ENCODE data around the gene ADAM15.

The ADAM15 gene

GRCh38 chr1:155108296-155108695 lies 57.2 kb downstream of the ADAM15 start:
- H3K4me3 ChIP-seq (ENCODE audit: low read depth, low read length): no peak overlapping the region
- H2AFZ ChIP-seq (ENCODE audit: low read length, unreplicated experiment): no peak overlapping the region
- peaks cover 6% of the 10 kb centered on the region; the same call in 1 of the 2 replicates for H3K27me3 ChIP-seq (ENCODE audit: insufficient read depth, low read length)
- H3K36me3 ChIP-seq (ENCODE audit: insufficient read depth, low read length): no peaks in the 10 kb centered on the region
- no peaks in the 10 kb centered on the region for H3K79me2 ChIP-seq (ENCODE audit: control insufficient read depth, insufficient read depth, low read length, unreplicated experiment)
- H3K4me1 ChIP-seq (ENCODE audit: control insufficient read depth, insufficient read depth, low read length, unreplicated experiment): no peaks in the 10 kb centered on the region
- H3K27ac ChIP-seq (ENCODE audit: low read depth, low read length): no peak overlapping the region

DNA sequence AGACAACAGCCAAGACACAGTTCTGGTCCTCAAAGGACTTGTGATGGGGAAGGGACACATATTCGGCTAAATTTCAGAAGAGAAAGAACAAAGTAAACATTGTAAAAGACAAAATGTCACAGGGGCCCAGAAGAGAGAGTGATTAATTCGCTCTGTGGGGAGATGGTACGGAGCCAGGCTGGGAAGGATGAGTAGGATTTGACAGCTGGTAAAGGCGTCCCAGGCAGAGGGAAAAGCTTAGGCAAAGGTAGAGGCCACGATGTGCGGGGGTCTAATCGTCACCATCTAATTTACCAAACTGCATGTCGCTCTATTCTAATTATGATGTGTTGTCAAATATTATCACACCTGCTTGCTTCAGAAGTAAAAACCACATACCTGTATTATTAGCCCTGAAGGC lies 59.3 kb downstream of the ADAM15 start:
- Histone ChIP-seq H3K4me1 (ENCODE audit: control insufficient read depth, insufficient read depth, low read length, unreplicated experiment) (no peaks in the 10 kb centered on the region), H3K27me3 (ENCODE audit: insufficient read depth, low read length) (peaks cover 6% of the 10 kb centered on the region; the same call in 1 of the 2 replicates), H2AFZ (ENCODE audit: low read length, unreplicated experiment) (no peak overlapping the region), H3K4me3 (ENCODE audit: low read depth, low read length) (no peak overlapping the region), H3K27ac (ENCODE audit: low read depth, low read length) (no peak overlapping the region), H3K36me3 (ENCODE audit: insufficient read depth, low read length) (no peaks in the 10 kb centered on the region), H3K79me2 (ENCODE audit: control insufficient read depth, insufficient read depth, low read length, unreplicated experiment) (no peaks in the 10 kb centered on the region)

DNA sequence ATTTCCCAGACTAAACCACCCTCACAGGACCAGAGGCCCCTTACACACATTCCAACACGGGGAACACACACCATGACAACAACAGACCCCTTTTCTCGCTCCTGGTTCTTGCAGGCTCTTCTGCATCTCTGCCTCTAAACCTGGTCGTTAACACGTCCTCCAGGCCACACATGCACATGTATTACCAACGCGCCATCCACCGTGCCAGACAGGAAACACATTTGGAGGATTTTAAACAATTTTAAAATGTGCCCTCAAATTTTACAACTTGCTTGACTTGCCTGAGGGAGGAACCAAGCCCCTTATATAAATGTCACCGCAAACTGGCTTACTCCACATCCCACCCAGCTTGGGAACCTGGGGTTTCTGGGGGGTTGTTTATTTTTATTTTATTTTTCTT lies 59.7 kb downstream of the ADAM15 start:
- no peak overlapping the region for H2AFZ ChIP-seq (ENCODE audit: low read length, unreplicated experiment)
- H3K36me3 ChIP-seq (ENCODE audit: insufficient read depth, low read length): no peaks in the 10 kb centered on the region
- no peak overlapping the region for H3K27ac ChIP-seq (ENCODE audit: low read depth, low read length)
- H3K4me3 ChIP-seq (ENCODE audit: low read depth, low read length): no peak overlapping the region
- H3K4me1 ChIP-seq (ENCODE audit: control insufficient read depth, insufficient read depth, low read length, unreplicated experiment): no peaks in the 10 kb centered on the region
- H3K27me3 ChIP-seq (ENCODE audit: insufficient read depth, low read length): peaks cover 6% of the 10 kb centered on the region; the same call in 1 of the 2 replicates
- H3K79me2 ChIP-seq (ENCODE audit: control insufficient read depth, insufficient read depth, low read length, unreplicated experiment): no peaks in the 10 kb centered on the region
